Esophagus muscularis mucosa (tissue), 4 donors: Measurements from ENCODE around the gene LILRB2. TPM values are rescaled to one million over a fixed set of nuclear protein-coding genes. Genes with fewer than 3 reads are reported as not detected.
"Not testable (repeated sequence)": the region's sequence is repeated elsewhere in the genome, so short reads cannot be mapped to it uniquely, and the experiment has no call there.

Experiments used
- DNase-seq: peaks from one replicate; pipeline ENCODE4 v3.0.0-alpha.2; 2017; ENCODE audit errors: extremely low spot score
- H3K27ac ChIP-seq, 4 donors: fragments of 200-600 bp; sonication (generic); replicated peaks in 1 of 4; 1 replicate in 3 of 4; 2 replicates in 1 of 4; pipeline ENCODE4 v1.5.1; 2016 to 2019; ENCODE audit warnings: mild to moderate bottlenecking in 1 of 4
- H3K27me3 ChIP-seq, 4 donors: fragments of 200-600 bp; sonication (generic); one replicate each; pipeline versions ENCODE4 v1.5.1 to v1.6.0; 2016 to 2019
- H3K36me3 ChIP-seq, 4 donors: fragments of 200-600 bp; sonication (generic); one replicate each; pipeline ENCODE4 v1.5.1; 2016 to 2019
- H3K4me1 ChIP-seq, 4 donors: fragments of 200-600 bp; sonication (generic); one replicate each; pipeline ENCODE4 v1.5.1; 2016 to 2019
- H3K4me3 ChIP-seq, 4 donors: fragments of 200-600 bp; sonication (generic); 1 replicate in 2 of 4; 2 replicates in 2 of 4; pipeline ENCODE4 v1.5.1; 2016 to 2019; ENCODE audit warnings: mild to moderate bottlenecking in 4 of 4, moderate library complexity in 1 of 4
- H3K9me3 ChIP-seq, 4 donors: fragments of 200-600 bp; sonication (generic); 1 replicate in 3 of 4; 2 replicates in 1 of 4; pipeline ENCODE4 v1.5.1; 2016 to 2019
- EP300 ChIP-seq: sonication (generic); formaldehyde crosslinking; IDR thresholded peaks from one replicate; pipeline ENCODE4 v1.6.1; 2017; ENCODE audit warnings: antibody characterized with exemption
- POLR2A ChIP-seq: fragments of 450-650 bp; IDR thresholded peaks from one replicate; pipeline ENCODE4 v1.6.1; 2017; ENCODE audit warnings: antibody characterized with exemption, moderate library complexity, mild to moderate bottlenecking, low read depth
- POLR2AphosphoS5 ChIP-seq, 2 donors: sonication (generic); formaldehyde crosslinking; IDR thresholded peaks; one replicate each; pipeline ENCODE4 v1.6.1; 2017; ENCODE audit warnings: antibody characterized with exemption in 2 of 2
- WGBS: methylation state at CpG from one replicate; pipeline ENCODE4 v1.1.5; 2018; 5-methylcytosine and 5-hydroxymethylcytosine counted together
- intact Hi-C: fragments of 100-400 bp; cut with DNase I; formaldehyde crosslinking; loops from one replicate; pipeline ENCODE4 v1.15.1; 2023
- small RNA-seq, 3 donors: library from RNA; depleted of rRNA; stranded (forward); fragments of <200 nt; gene quantifications; one replicate each; pipeline ENCODE3, GENCODE V24; 2016
- total RNA-seq, 4 donors: library from RNA; depleted of rRNA; stranded (reverse); fragments of >200 nt; gene quantifications; one replicate each; pipeline versions ENCODE4 v1.1.0 to v1.2.1, GENCODE V29; 2016
- TF ChIP-seq, protein P1 (sequence below), 3 experiments: fragments of 200-600 bp in 2 of 3; fragments of 450-650 bp in 1 of 3; sonication (generic) in 2 of 3; IDR thresholded peaks; one replicate each; pipeline ENCODE4 v1.5.1; 2017 to 2019; ENCODE audit warnings: antibody characterized with exemption in 3 of 3, mild to moderate bottlenecking in 2 of 3, moderate library complexity in 1 of 3

LILRB2 gene
- total RNA-seq, 4 donors from 2014 or later: 2.1 to 5.6 (median 2.6) TPM

GRCh38 chr19:54229146-54229545 lies 51.8 kb downstream of the LILRB2 start:
- no peaks in the 10 kb centered on the region for H3K36me3 ChIP-seq
- 88% methylated on average over 8 of the region's 8 CpGs for WGBS
- intact Hi-C loops: no loop called here

GRCh38 chr19:54224619-54225018 lies 56.3 kb downstream of the LILRB2 start:
- H3K9me3 ChIP-seq, intact Hi-C loops, H3K4me3 ChIP-seq, H3K4me1 ChIP-seq, DNase-seq, H3K36me3 ChIP-seq, H3K27ac ChIP-seq: not testable (repeated sequence)
- peaks cover 0 to 47% (median 0%) of the 10 kb centered on the region in 4 donors for H3K27me3 ChIP-seq
- WGBS: 78% methylated on average over 9 of the region's 10 CpGs

More at GRCh38 chr19:54229146-54229545, 51.8 kb downstream of the LILRB2 start:
- Histone ChIP-seq H3K4me3 (no peak overlapping the region), H3K4me1 (peaks cover 0 to 9% (median 3%) of the 10 kb centered on the region in 4 donors), H3K27ac (no peak overlapping the region), H3K9me3 (no peaks in the 10 kb centered on the region), H3K27me3 (peaks cover 0 to 31% (median 2%) of the 10 kb centered on the region in 4 donors)
- DNase-seq: no peak
- TF ChIP-seq POLR2AphosphoS5 (IDR thresholded peaks at IDR 0.05) (no peak), EP300 (no peak), POLR2A (no peak)
- TF ChIP-seq, protein P1, sequence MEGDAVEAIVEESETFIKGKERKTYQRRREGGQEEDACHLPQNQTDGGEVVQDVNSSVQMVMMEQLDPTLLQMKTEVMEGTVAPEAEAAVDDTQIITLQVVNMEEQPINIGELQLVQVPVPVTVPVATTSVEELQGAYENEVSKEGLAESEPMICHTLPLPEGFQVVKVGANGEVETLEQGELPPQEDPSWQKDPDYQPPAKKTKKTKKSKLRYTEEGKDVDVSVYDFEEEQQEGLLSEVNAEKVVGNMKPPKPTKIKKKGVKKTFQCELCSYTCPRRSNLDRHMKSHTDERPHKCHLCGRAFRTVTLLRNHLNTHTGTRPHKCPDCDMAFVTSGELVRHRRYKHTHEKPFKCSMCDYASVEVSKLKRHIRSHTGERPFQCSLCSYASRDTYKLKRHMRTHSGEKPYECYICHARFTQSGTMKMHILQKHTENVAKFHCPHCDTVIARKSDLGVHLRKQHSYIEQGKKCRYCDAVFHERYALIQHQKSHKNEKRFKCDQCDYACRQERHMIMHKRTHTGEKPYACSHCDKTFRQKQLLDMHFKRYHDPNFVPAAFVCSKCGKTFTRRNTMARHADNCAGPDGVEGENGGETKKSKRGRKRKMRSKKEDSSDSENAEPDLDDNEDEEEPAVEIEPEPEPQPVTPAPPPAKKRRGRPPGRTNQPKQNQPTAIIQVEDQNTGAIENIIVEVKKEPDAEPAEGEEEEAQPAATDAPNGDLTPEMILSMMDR (IDR thresholded peaks at IDR 0.05): no peak

GRCh38 chr19:54223937-54224281 lies 57.0 kb downstream of the LILRB2 start:
- not testable (repeated sequence) for DNase-seq, H3K36me3 ChIP-seq, H3K27ac ChIP-seq, H3K9me3 ChIP-seq, H3K4me3 ChIP-seq, H3K4me1 ChIP-seq
- intact Hi-C loops: loop anchor here (2.0 kb wide), 1 partner anchor 21 kb away; no protein-coding TSS in a partner anchor
- WGBS: 47% methylated on average over 5 of the region's 5 CpGs
- H3K27me3 ChIP-seq: peaks cover 0 to 50% (median 0%) of the 10 kb centered on the region in 4 donors

Small RNAs within 50 kb of the gene (small RNA-seq; reads per million reads assigned to genes)
- gene AC245884.12: 0 reads per million in 3 donors
- 0 reads per million in 3 donors for gene MIR4752
- 0 reads per million in 3 donors for gene RNU6-1307P

Other genes with a start within 250 kb of the LILRB2 start
- under 1 TPM in 1 of 4 donors, not detected in 3; 0.33 TPM for gene VSTM1, start 217.2 kb downstream of the LILRB2 start, total RNA-seq
- gene TARM1, start 199.7 kb downstream of the LILRB2 start, total RNA-seq: not detected
- 1 to 10 TPM in 3 of 4 donors, under 1 TPM in 1; 0.29 to 5.0 (median 1.6) TPM for gene OSCAR, start 180.3 kb downstream of the LILRB2 start, total RNA-seq
- gene NDUFA3, start 178.3 kb downstream of the LILRB2 start, total RNA-seq: 10 to 100 TPM in 3 of 4 donors, 1 to 10 TPM in 1; 9.1 to 50.9 (median 26.4) TPM
- gene TFPT, start 165.5 kb downstream of the LILRB2 start, total RNA-seq: 10 to 100 TPM; 10.8 to 26.6 (median 19.8) TPM
- 10 to 100 TPM; 44.9 to 64.3 (median 56.0) TPM for gene PRPF31, start 165.4 kb downstream of the LILRB2 start, total RNA-seq
- 10 to 100 TPM; 15.1 to 25.3 (median 21.1) TPM for gene CNOT3, start 143.3 kb downstream of the LILRB2 start, total RNA-seq
- 10 to 100 TPM in 3 of 4 donors, 1 to 10 TPM in 1; 10.0 to 12.7 (median 11.5) TPM for gene LENG1, start 121.4 kb downstream of the LILRB2 start, total RNA-seq
- gene TMC4, start 108.0 kb downstream of the LILRB2 start, total RNA-seq: under 1 TPM in 3 of 4 donors, not detected in 1; 0.26 to 0.98 (median 0.33) TPM
- 10 to 100 TPM; 40.3 to 83.2 (median 59.4) TPM for gene MBOAT7, start 91.5 kb downstream of the LILRB2 start, total RNA-seq
- gene TSEN34, start 89.8 kb downstream of the LILRB2 start, total RNA-seq: 100 to 1,000 TPM in 1 of 4 donors, 10 to 100 TPM in 3; 49.4 to 103 (median 86.8) TPM
- gene RPS9, start 80.3 kb downstream of the LILRB2 start, total RNA-seq: 1,000 to 10,000 TPM; 1,410 to 2,465 (median 1,750) TPM
- gene LILRB3, start 58.1 kb downstream of the LILRB2 start, total RNA-seq: 10 to 100 TPM in 2 of 4 donors, 1 to 10 TPM in 2; 9.1 to 36.1 (median 11.3) TPM
- gene LILRA6, start 38.3 kb downstream of the LILRB2 start, total RNA-seq: 1 to 10 TPM in 3 of 4 donors, under 1 TPM in 1; 0.86 to 2.9 (median 2.6) TPM
- 10 to 100 TPM; 16.6 to 26.6 (median 21.4) TPM for gene LILRB5, start 23.8 kb downstream of the LILRB2 start, total RNA-seq
- gene LILRA5, start 32.1 kb upstream of the LILRB2 start, total RNA-seq: 10 to 100 TPM in 1 of 4 donors, 1 to 10 TPM in 3; 1.5 to 12.1 (median 2.7) TPM
- gene LILRA4, start 58.1 kb upstream of the LILRB2 start, total RNA-seq: not detected
- 10 to 100 TPM in 3 of 4 donors, 1 to 10 TPM in 1; 7.6 to 23.4 (median 13.0) TPM for gene LAIR1, start 83.8 kb upstream of the LILRB2 start, total RNA-seq
- 1 to 10 TPM in 3 of 4 donors, under 1 TPM in 1; 0.83 to 8.0 (median 5.6) TPM for gene TTYH1, start 134.4 kb upstream of the LILRB2 start, total RNA-seq
- gene LENG8, start 168.1 kb upstream of the LILRB2 start, total RNA-seq: 100 to 1,000 TPM in 1 of 4 donors, 10 to 100 TPM in 3; 42.9 to 115 (median 72.2) TPM
- gene LENG9, start 182.7 kb upstream of the LILRB2 start, total RNA-seq: 1 to 10 TPM; 5.4 to 9.3 (median 8.1) TPM
- 10 to 100 TPM; 10.8 to 27.1 (median 20.6) TPM for gene CDC42EP5, start 192.2 kb upstream of the LILRB2 start, total RNA-seq
- not detected for gene LAIR2, start 221.7 kb upstream of the LILRB2 start, total RNA-seq